Small intestine (tissue), 7 donors: ENCODE data around the gene APBB1IP. TPM values are rescaled to one million over a fixed set of nuclear protein-coding genes. Genes with fewer than 3 reads are reported as not detected.
"Not testable (repeated sequence)": the region's sequence is repeated elsewhere in the genome, so short reads cannot be mapped to it uniquely, and the experiment has no call there.

Experiments used
- DNase-seq, 2 donors: peaks; one replicate each; pipeline versions ENCODE4 v3.0.0 to v3.0.0-alpha.2; 2013
- FAIRE-seq: peaks from 2 replicates; lab custom pipeline; 2012; peaks lifted over from hg19 to GRCh38; lab: Jason Lieb, UNC
- H3K27ac ChIP-seq, 3 donors: one replicate each; pipeline ENCODE4 v1.5.1; 2013; ENCODE audit warnings: low read length in 2 of 3, mild to moderate bottlenecking in 2 of 3, control low read depth in 1 of 3, inconsistent platforms in 1 of 3, low read depth in 1 of 3, moderate library complexity in 1 of 3
- H3K27me3 ChIP-seq, 3 donors: one replicate each; pipeline ENCODE4 v1.6.1; 2013; ENCODE audit warnings: low read length in 3 of 3, inconsistent platforms in 1 of 3; ENCODE audit not compliant: control insufficient read depth in 3 of 3, insufficient read depth in 3 of 3
- H3K36me3 ChIP-seq, 3 donors: one replicate each; pipeline ENCODE4 v1.6.1; 2013; ENCODE audit warnings: low read length in 3 of 3, inconsistent platforms in 1 of 3, low read depth in 1 of 3, mild to moderate bottlenecking in 1 of 3, moderate library complexity in 1 of 3; ENCODE audit not compliant: control insufficient read depth in 3 of 3, insufficient read depth in 2 of 3
- H3K4me1 ChIP-seq, 3 donors: one replicate each; pipeline ENCODE4 v1.6.1; 2013; ENCODE audit warnings: low read length in 2 of 3, inconsistent platforms in 1 of 3, low read depth in 1 of 3, mild to moderate bottlenecking in 1 of 3, moderate library complexity in 1 of 3; ENCODE audit not compliant: control insufficient read depth in 3 of 3, insufficient read depth in 2 of 3
- H3K4me3 ChIP-seq, 3 donors: one replicate each; pipeline ENCODE4 v1.5.1; 2013; ENCODE audit warnings: low read length in 3 of 3, control low read depth in 1 of 3, inconsistent platforms in 1 of 3, low read depth in 1 of 3, mild to moderate bottlenecking in 1 of 3, moderate library complexity in 1 of 3
- H3K9me3 ChIP-seq, 2 donors: one replicate each; pipeline ENCODE4 v1.6.1; 2013; ENCODE audit warnings: low read depth in 1 of 2, low read length in 1 of 2; ENCODE audit not compliant: control insufficient read depth in 2 of 2, insufficient read depth in 1 of 2
- WGBS, 3 donors: extraction: QIAGEN DNeasy Blood & Tissue Kit; methylation state at CpG; one replicate each; pipeline ENCODE4 v1.1.7; 2013; 5-methylcytosine and 5-hydroxymethylcytosine counted together
- polyA plus RNA-seq, 4 donors: library from polyadenylated mRNA; stranded (reverse) in 3 of 4; unstranded in 1 of 4; fragments of 200-250 nt in 3 of 4; fragments of 120-200 nt in 1 of 4; gene quantifications; one replicate each; pipeline versions ENCODE4 v1.2.1 to v1.2.3, GENCODE V29; 2013
- donor health status: healthy with polysubstance abuse.
- donor health status: control.
- donor health status: control.
- donor health status: Bipolar disorder and iron deficiency.
- donor health status: healthy.

Gene APBB1IP
- polyA plus RNA-seq, 4 donors = 1.1 to 4.6 (median 2.9) TPM

GRCh38 chr10:26604320-26605093, 166.4 kb downstream of the APBB1IP start:
- H3K27me3 ChIP-seq, H3K36me3 ChIP-seq, DNase-seq, H3K9me3 ChIP-seq, H3K4me1 ChIP-seq, H3K4me3 ChIP-seq, H3K27ac ChIP-seq, FAIRE-seq: not testable (repeated sequence)
- 76 to 82% (median 79%) methylated on average over 13 of the region's 13 CpGs for WGBS, 3 donors

- H3K9me3 ChIP-seq, H3K36me3 ChIP-seq, H3K27ac ChIP-seq, H3K4me1 ChIP-seq, H3K4me3 ChIP-seq, H3K27me3 ChIP-seq: not testable (repeated sequence)
- DNase-seq = peak; percentile 30 to 32
- 63 to 70% (median 65%) methylated on average over 4 of the region's 4 CpGs for WGBS, 3 donors
- FAIRE-seq = peak; percentile 85
These were observed 168.3 kb downstream of the APBB1IP start for GRCh38 chr10:26606389-26606877.

GRCh38 chr10:26612151-26612915, 174.2 kb downstream of the APBB1IP start:
- peaks cover 0 to 6% of the 10 kb centered on the region in 2 donors for H3K9me3 ChIP-seq
- no peak overlapping the region for H3K4me3 ChIP-seq
- H3K27me3 ChIP-seq = no peaks in the 10 kb centered on the region
- H3K27ac ChIP-seq = peak overlapping the region; percentile 49 to 74 (median 71)
- no peaks in the 10 kb centered on the region for H3K36me3 ChIP-seq
- 20 to 59% (median 28%) methylated on average over 5 of the region's 5 CpGs for whole genome bisulfite sequencing, 3 donors
- FAIRE-seq (peak; percentile 61), DNase-seq (peak; percentile 37 to 94)
- H3K4me1 ChIP-seq = peaks cover 0 to 13% (median 0%) of the 10 kb centered on the region in 3 donors

Other genes starting within 250 kb of the APBB1IP start
- 1 to 10 TPM in 1 of 4 donors, under 1 TPM in 1, not detected in 2; 0.10 to 1.4 TPM for gene GAD2, start 221.6 kb upstream of the APBB1IP start, polyA plus RNA-seq